Colonic mucosa (tissue), 4 donors: ENCODE data around the gene AUTS2. TPM values are rescaled to one million over a fixed set of nuclear protein-coding genes. Genes with fewer than 3 reads are reported as not detected.
A peak's percentile ranks its signal among the peaks of the same experiment; 100 is the strongest.

Source experiments
- DNase-seq: peaks from one replicate; pipeline ENCODE4 v3.0.0-alpha.2; 2020
- H3K27ac ChIP-seq: fragments of 200-600 bp; one replicate; pipeline ENCODE4 v1.8.0; 2021
- H3K27me3 ChIP-seq: fragments of 200-600 bp; one replicate; pipeline ENCODE4 v1.8.0; 2021
- H3K36me3 ChIP-seq: fragments of 200-600 bp; one replicate; pipeline ENCODE4 v1.8.0; 2021
- H3K4me1 ChIP-seq: fragments of 200-600 bp; one replicate; pipeline ENCODE4 v1.8.0; 2021; ENCODE audit warnings: mild to moderate bottlenecking
- H3K4me3 ChIP-seq: fragments of 200-600 bp; one replicate; pipeline ENCODE4 v1.8.0; 2021
- H3K9ac ChIP-seq, 2 donors: one replicate each; pipeline ENCODE4 v1.7.0; 2013; ENCODE audit warnings: control low read depth in 2 of 2, low read depth in 2 of 2, low read length in 2 of 2
- H3K9me3 ChIP-seq: fragments of 200-600 bp; one replicate; pipeline ENCODE4 v1.8.0; 2021
- CTCF ChIP-seq: fragments of 200-600 bp; IDR thresholded peaks from one replicate; pipeline ENCODE4 v1.8.0; 2022; ENCODE audit warnings: antibody characterized with exemption, mild to moderate bottlenecking
- intact Hi-C: fragments of 100-400 bp; cut with DNase I; formaldehyde crosslinking; loops from one replicate; pipeline ENCODE4 v1.14.1; 2022
- total RNA-seq, 2 donors: library from RNA; stranded (reverse); fragmentation: NEBNext Ultra II Directional in 1 of 2; extraction: Animal tissue kit (Norgen Biotek cat#: 25700) in 1 of 2; gene quantifications; one replicate each; pipeline ENCODE4 v1.2.1, GENCODE V29; 2021
- donor health status: healthy.
- donor health status: DM: no; HTN: no; CAD: no.
- donor health status: DM: no; HTN: no; CAD: no.

Gene AUTS2
- total RNA-seq, 2 donors from 2014 or later, result 39.8 to 42.3 TPM

- peak; percentile 90 for TF ChIP-seq CTCF
- Histone ChIP-seq H3K9ac (peak overlapping the region in 1 of 2 donors; percentile 13), H3K27ac (no peak overlapping the region), H3K4me3 (no peak overlapping the region), H3K9me3 (no peaks in the 10 kb centered on the region), H3K4me1 (no peaks in the 10 kb centered on the region), H3K36me3 (no peaks in the 10 kb centered on the region), H3K27me3 (no peaks in the 10 kb centered on the region)
- peak; percentile 64 for DNase-seq
- intact Hi-C loops, result no loop called here
Observed at GRCh38 chr7:70829221-70830059, 1231.2 kb downstream of the AUTS2 start.

- Histone ChIP-seq H3K36me3 (no peaks in the 10 kb centered on the region), H3K27me3 (no peaks in the 10 kb centered on the region), H3K9me3 (no peaks in the 10 kb centered on the region), H3K27ac (no peak overlapping the region), H3K4me3 (no peak overlapping the region), H3K4me1 (no peaks in the 10 kb centered on the region), H3K9ac (no peak overlapping the region)
- TF ChIP-seq CTCF, result no peak
- intact Hi-C loops, result no loop called here
- no peak for DNase-seq
Observed at GRCh38 chr7:70830060-70830395, 1231.8 kb downstream of the AUTS2 start.

DNA sequence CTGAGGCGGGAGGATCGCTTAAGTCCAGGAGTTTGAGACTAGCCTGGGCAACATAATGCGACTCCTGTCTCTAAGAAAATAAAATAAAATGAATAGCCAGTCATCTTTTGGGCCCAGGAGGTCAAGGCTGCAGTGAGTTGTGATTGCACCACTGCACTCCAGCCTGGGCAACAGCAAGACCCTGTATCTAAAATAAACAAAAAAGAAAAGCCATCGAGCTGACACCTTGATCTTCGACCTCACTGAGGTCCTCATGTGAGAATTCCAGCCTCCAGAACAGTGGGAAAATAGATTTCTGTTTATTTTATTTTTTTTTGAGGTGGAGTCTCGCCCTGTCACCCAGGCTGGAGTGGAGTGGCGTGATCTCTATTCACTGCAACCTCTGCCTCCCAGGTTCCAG is 1232.2 kb downstream of the AUTS2 start:
- Histone ChIP-seq H3K27me3 (no peaks in the 10 kb centered on the region), H3K9me3 (no peaks in the 10 kb centered on the region), H3K4me3 (no peak overlapping the region), H3K27ac (no peak overlapping the region), H3K36me3 (no peaks in the 10 kb centered on the region), H3K9ac (no peak overlapping the region), H3K4me1 (no peaks in the 10 kb centered on the region)
- no peak for DNase-seq
- intact Hi-C loops, result no loop called here
- no peak for TF ChIP-seq CTCF

GRCh38 chr7:70833726-70834125 is 1235.5 kb downstream of the AUTS2 start:
- Histone ChIP-seq H3K4me1 (no peaks in the 10 kb centered on the region), H3K27ac (no peak overlapping the region), H3K36me3 (no peaks in the 10 kb centered on the region), H3K27me3 (no peaks in the 10 kb centered on the region), H3K4me3 (no peak overlapping the region), H3K9ac (no peak overlapping the region), H3K9me3 (no peaks in the 10 kb centered on the region)
- DNase-seq, result no peak
- TF ChIP-seq CTCF, result no peak
- intact Hi-C loops, result no loop called here

DNA sequence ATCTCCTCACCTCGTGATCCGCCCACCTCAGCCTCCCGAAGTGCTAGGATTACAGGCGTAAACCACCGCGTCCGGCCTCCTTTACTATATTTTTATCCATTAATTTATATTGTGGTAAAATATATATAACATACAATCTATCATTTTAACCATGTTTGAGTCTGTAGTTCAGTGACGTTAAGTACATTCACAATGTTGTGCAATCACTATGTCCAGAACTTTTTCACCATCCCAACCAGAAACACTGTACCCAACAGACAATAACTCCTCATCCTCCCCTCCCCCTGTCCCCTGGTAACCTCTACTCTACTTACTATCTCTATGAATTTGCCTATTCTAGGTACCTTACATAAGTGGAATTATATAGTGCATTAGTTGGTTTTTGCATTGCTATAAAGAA is 1236.1 kb downstream of the AUTS2 start:
- Histone ChIP-seq H3K9ac (no peak overlapping the region), H3K36me3 (no peaks in the 10 kb centered on the region), H3K4me3 (no peak overlapping the region), H3K27me3 (no peaks in the 10 kb centered on the region), H3K4me1 (no peaks in the 10 kb centered on the region), H3K27ac (no peak overlapping the region), H3K9me3 (no peaks in the 10 kb centered on the region)
- intact Hi-C loops, result no loop called here
- no peak for TF ChIP-seq CTCF
- no peak for DNase-seq
